ENCODE measurements around the gene NR2E3. TPM values are rescaled to one million over a fixed set of nuclear protein-coding genes. Genes with fewer than 3 reads are reported as not detected.

The NR2E3 gene
- total and polyA plus RNA-seq, 4 donors, result 0.06 to 0.80 (median 0.30) TPM

GRCh38 chr15:71777216-71777943 lies 33.0 kb upstream of the NR2E3 start:
- no peak for ATAC-seq (ENCODE audit: insufficient read depth, low FRiP score)
- Histone ChIP-seq H3K36me3 (ENCODE audit: control insufficient read depth in 4 of 4, insufficient read depth in 4 of 4, low read length in 4 of 4) (peaks cover 0 to 2% (median 0%) of the 10 kb centered on the region in 4 donors), H3K27me3 (ENCODE audit: control insufficient read depth in 3 of 3, insufficient read depth in 3 of 3, low read length in 2 of 3) (no peaks in the 10 kb centered on the region), H3K9me3 (ENCODE audit: control insufficient read depth in 4 of 4, insufficient read depth in 3 of 4, low read length in 3 of 4) (no peaks in the 10 kb centered on the region), H3K4me3 (no peak overlapping the region), H3K4me1 (ENCODE audit: control insufficient read depth in 5 of 5, insufficient read depth in 5 of 5, low read length in 5 of 5) (peaks cover 0 to 13% (median 0%) of the 10 kb centered on the region in 5 donors), H3K27ac (ENCODE audit: low read depth in 1 of 2, low read length in 1 of 2) (no peak overlapping the region), H3K9ac (ENCODE audit: insufficient read depth in 1 of 2, low read length in 2 of 2) (no peak overlapping the region)
- TF ChIP-seq, protein P1, sequence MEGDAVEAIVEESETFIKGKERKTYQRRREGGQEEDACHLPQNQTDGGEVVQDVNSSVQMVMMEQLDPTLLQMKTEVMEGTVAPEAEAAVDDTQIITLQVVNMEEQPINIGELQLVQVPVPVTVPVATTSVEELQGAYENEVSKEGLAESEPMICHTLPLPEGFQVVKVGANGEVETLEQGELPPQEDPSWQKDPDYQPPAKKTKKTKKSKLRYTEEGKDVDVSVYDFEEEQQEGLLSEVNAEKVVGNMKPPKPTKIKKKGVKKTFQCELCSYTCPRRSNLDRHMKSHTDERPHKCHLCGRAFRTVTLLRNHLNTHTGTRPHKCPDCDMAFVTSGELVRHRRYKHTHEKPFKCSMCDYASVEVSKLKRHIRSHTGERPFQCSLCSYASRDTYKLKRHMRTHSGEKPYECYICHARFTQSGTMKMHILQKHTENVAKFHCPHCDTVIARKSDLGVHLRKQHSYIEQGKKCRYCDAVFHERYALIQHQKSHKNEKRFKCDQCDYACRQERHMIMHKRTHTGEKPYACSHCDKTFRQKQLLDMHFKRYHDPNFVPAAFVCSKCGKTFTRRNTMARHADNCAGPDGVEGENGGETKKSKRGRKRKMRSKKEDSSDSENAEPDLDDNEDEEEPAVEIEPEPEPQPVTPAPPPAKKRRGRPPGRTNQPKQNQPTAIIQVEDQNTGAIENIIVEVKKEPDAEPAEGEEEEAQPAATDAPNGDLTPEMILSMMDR (IDR thresholded peaks at IDR 0.05; ENCODE audit: control extremely low read depth, extremely low read depth), result no peak
- no peak for DNase-seq
- WGBS, 2 donors, result 89% methylated on average over 16 of the region's 16 CpGs

- ATAC-seq (ENCODE audit: insufficient read depth, low FRiP score) (no peak), DNase-seq (no peak)
- no peak overlapping the region for H3K4me3 ChIP-seq
- 89 to 94% methylated on average over 6 of the region's 6 CpGs for WGBS, 2 donors
- peaks cover 0 to 2% (median 0%) of the 10 kb centered on the region in 4 donors for H3K36me3 ChIP-seq (ENCODE audit: control insufficient read depth in 4 of 4, insufficient read depth in 4 of 4, low read length in 4 of 4)
- TF ChIP-seq, protein P1 (IDR thresholded peaks at IDR 0.05; ENCODE audit: control extremely low read depth, extremely low read depth), result no peak
- no peak overlapping the region for H3K9ac ChIP-seq (ENCODE audit: insufficient read depth in 1 of 2, low read length in 2 of 2)
- H3K27me3 ChIP-seq (ENCODE audit: control insufficient read depth in 3 of 3, insufficient read depth in 3 of 3, low read length in 2 of 3), result no peaks in the 10 kb centered on the region
- peaks cover 0 to 13% (median 0%) of the 10 kb centered on the region in 5 donors for H3K4me1 ChIP-seq (ENCODE audit: control insufficient read depth in 5 of 5, insufficient read depth in 5 of 5, low read length in 5 of 5)
- H3K27ac ChIP-seq (ENCODE audit: low read depth in 1 of 2, low read length in 1 of 2), result no peak overlapping the region
- H3K9me3 ChIP-seq (ENCODE audit: control insufficient read depth in 4 of 4, insufficient read depth in 3 of 4, low read length in 3 of 4), result no peaks in the 10 kb centered on the region
Observed at GRCh38 chr15:71779073-71779797, 31.1 kb upstream of the NR2E3 start.

DNA sequence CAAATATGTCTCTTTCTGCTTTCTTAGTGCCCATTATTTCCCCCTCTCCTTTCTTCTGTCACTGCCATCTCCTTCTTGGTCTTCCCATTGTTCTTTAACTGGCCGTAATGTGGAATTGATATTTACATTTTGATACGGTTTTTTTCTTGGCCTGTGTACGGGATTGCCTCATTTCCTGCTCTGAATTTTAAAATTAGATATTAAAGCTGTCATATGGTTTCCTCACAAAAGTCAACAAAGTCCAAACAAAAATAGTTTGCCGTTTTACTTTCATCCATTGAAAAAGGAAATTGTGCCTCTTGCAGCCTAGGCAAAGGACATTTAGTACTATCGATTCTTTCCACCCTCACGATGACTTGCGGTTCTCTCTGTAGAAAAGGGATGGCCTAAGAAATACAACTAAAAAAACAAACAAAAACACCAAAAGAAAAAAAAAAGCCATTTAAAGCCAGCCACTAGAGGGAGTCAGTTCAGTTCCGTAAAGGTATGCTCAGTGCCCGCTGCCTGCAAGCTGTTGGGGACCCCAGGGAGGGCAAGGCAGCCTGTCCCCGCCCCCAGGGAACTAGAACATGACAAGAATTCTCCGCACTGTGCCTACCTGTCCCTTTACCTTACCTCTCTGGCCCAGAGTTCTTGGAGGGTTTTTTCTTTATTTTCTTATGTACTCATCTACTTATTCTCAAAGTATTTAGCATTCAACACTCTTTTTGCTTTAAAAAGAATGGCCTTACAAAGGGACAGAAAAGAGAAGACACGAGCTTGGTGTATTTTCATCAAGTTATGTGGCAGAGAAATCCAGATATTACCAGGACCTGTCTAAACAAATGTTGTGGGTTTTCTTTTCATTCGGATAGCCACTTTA lies 30.0 kb upstream of the NR2E3 start:
- Histone ChIP-seq H3K36me3 (ENCODE audit: control insufficient read depth in 4 of 4, insufficient read depth in 4 of 4, low read length in 4 of 4) (peaks cover 0 to 2% (median 0%) of the 10 kb centered on the region in 4 donors), H3K4me1 (ENCODE audit: control insufficient read depth in 5 of 5, insufficient read depth in 5 of 5, low read length in 5 of 5) (peaks cover 0 to 13% (median 0%) of the 10 kb centered on the region in 5 donors), H3K27ac (ENCODE audit: low read depth in 1 of 2, low read length in 1 of 2) (no peak overlapping the region), H3K9ac (ENCODE audit: insufficient read depth in 1 of 2, low read length in 2 of 2) (peak overlapping the region in 1 of 2 donors; percentile 77), H3K27me3 (ENCODE audit: control insufficient read depth in 3 of 3, insufficient read depth in 3 of 3, low read length in 2 of 3) (no peaks in the 10 kb centered on the region), H3K4me3 (no peak overlapping the region), H3K9me3 (ENCODE audit: control insufficient read depth in 4 of 4, insufficient read depth in 3 of 4, low read length in 3 of 4) (no peaks in the 10 kb centered on the region)
- 17% methylated on average over 13 of the region's 13 CpGs for WGBS, 2 donors
- DNase-seq (peak; percentile 48 to 87 (median 85)), ATAC-seq (ENCODE audit: insufficient read depth, low FRiP score) (no peak)
- TF ChIP-seq, protein P1 (IDR thresholded peaks at IDR 0.05; ENCODE audit: control extremely low read depth, extremely low read depth), result peak; percentile 20

Measured in lung (tissue), 12 donors.